ENCODE data around the gene HOXA6.

The HOXA6 gene

DNA sequence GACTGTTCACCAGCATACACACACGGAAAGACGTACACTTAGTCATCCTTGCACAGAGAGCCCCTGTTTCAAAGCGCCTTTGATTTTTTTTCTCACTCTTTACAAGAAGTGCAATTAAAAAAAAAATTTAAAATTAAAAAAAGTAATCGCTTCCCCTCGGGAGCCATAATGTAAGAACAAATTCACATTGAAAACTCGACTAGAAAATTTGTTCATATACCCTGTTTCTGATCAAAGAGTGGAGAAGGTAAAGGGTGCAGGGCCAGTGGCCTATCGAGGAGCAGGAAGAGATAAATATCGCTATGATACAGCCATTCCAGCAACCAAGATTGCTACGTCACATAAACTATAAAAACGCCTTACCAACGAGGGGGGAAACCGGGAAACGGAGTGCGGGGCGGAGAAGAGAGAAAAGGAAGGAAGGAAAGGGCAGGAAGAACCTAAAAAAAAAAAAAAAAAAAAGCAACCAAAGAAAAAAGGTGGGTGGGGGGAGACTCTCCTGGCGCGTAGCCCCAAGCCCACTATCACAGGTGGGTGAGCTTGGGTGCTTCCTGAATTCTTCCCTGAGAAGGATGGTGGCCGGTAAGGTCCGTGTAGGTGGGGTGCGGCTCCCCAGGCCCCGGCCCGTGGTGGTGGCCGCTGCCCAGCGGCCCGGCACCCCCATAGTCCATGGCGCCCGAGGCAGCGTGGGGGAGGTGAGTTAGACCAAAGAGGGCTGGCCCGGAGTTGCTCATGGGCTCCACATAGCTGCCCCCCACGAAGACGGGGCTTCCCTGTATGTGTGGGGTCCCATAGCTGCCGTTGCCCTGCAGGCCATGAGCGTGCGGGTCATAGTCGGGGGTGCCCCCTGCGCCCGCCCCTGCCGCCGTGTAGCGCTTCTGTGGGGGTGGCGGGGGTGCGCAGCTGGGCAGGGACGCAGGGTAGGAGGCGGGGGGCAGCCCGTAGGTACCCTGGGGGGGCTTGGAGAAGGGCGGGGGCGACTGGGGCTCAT is 39.9 kb downstream of the HOXA6 start:
- no peak for DNase-seq

DNA sequence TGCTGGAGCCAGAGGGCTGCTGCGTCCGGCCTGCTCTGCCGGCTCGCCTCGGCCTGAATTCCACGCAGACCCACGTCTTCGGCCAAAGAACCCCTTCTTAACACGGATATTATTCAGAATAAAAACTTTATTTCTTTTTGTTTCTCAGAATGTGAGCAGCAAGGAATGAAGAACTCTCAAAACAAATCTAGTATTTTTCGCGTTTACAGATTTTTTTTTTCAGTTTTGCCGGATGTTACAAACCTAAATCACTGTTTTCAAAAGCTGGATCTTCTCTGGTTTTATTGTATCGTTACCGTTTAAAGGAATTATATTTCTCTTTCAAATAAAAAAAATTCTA is 40.7 kb downstream of the HOXA6 start:
- DNase-seq, result no peak

DNA sequence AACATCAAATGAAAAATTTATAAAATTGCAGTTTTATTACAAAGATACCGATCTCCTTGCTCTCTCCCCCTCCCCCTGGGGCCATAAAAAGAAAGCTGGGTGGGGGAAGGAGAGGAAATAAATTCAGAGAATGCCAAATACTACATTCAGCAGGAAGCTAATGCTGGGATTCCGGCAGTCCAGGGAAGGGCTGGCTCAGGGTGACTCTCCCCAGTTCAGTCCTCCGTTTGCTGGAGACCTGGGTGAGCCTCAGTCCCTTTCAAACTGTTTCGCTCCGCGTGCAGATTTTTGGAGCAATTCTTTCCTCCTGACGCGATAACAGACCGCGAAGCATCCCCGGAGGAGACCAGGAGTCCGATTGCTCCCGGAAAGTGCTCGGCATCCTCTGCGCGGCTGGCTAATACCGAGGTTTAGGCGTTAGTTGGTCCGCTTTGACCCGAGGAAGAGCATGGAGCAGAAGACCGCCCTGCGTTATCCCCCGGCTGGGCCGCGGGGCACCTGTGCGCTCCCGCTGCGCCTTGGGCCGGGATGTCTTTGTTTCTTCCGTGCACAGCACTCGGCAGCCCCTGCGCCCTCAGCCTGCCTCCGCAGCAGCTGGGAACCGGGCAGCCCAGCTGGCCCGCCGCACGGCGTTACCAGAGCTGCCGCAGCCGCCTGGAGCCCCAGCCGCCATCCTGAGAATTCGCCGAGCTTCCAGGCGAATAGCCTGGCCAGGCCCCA is 41.2 kb downstream of the HOXA6 start:
- DNase-seq, result no peak

DNA sequence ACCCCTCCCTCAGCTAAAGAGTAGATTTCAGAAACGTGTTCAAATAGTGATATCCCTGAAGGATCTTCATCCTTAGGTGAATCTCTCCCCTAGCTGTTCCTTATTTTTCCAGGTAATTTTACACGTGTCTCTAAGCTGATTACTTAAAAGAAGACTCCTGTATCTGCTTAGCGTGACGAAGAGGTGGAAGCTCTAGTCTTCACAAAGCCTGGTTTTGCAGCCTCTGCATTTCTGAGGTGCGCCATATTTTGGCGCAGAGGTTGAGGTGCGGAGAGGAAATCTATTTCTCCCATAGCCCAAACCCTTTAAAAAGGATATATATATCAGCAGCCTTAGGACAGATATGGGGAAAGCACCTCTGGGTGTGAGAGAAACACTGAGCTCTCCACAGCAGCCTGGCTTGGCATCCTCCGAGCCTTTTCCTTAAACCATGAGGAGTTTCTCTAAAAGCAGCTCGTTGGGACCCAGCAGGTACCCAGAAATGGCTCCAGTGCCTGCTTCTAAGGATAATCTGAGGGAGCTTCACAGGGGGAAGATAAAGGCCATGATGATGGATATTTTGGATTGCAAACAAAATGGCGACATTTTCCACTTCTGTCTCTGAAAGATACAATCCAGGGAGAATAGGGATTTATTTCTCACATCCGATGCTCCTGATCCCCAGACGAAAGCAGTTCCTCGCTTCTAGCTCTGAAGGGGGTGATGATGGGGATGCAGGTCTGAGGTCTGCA is 42.1 kb downstream of the HOXA6 start:
- DNase-seq, result no peak

DNA sequence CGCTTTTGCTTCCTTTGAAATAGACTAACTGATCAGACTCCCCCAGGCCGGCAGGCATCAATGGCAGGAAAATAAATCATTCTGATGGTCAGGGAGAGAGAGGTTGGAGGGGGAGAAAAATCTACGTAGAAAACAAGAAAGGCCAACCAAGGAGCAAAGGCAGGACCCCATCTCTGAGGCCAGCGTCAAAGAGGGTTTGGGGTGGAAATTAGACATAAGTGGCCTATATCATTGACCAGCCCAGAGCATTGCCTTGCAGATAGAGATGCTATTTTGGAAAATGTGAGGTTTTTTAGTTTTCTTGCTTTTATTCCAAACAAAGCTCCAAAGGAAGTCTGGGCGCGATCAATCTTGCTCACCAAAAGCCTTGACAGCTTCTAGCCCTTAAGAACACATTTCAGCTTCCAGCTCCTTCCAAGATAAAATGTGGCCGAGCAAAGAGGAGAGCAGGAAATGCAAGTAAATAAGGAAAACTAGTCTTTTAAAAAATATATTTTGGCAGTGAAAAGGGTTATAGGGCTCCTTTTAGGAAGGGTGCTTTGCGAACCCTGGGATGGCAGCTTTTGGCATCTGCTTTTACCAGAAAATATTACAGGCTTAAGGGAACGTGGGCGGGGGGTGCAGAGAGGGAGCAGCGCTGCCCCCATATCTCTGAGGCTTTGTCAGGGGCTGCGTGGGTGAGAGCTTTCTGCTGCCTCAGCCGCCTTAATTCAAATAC is 43.1 kb downstream of the HOXA6 start:
- DNase-seq, result no peak

DNA sequence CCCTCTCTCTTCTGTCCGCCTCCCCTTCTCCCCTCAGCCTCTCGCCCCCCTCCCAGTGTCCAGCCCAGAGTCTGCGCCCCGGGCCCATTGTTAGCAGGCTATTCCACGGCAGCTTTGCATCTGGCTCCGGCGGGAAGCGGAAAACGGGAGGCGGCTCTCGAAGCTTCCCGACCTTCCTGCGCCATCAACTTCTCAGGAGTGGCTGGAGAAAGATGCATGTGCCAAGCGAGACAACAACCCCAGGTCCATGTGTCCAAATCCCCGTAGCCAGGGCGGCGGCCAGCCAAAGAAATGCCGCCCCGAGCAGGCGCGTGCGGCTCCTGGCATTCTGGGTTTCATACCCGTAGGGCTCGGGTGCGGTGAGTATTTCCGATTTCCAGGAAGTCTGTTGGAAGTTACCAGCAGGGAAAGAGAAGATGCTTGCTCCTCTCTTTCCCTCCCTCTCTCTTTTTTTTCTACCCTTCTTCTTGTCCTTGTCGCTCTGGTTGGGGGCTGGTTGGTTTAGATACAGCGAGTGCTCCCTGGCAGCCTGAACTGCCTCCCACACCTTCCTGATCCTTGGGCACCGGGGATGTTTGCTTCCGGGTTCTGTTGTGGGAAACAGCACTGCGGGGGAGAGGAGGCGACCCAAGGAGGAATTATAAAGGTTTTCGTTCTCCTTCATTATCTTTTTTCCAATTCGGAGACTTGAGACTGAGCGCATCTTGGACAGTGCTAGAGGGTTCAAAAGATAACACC is 43.9 kb downstream of the HOXA6 start:
- DNase-seq, result no peak

DNA sequence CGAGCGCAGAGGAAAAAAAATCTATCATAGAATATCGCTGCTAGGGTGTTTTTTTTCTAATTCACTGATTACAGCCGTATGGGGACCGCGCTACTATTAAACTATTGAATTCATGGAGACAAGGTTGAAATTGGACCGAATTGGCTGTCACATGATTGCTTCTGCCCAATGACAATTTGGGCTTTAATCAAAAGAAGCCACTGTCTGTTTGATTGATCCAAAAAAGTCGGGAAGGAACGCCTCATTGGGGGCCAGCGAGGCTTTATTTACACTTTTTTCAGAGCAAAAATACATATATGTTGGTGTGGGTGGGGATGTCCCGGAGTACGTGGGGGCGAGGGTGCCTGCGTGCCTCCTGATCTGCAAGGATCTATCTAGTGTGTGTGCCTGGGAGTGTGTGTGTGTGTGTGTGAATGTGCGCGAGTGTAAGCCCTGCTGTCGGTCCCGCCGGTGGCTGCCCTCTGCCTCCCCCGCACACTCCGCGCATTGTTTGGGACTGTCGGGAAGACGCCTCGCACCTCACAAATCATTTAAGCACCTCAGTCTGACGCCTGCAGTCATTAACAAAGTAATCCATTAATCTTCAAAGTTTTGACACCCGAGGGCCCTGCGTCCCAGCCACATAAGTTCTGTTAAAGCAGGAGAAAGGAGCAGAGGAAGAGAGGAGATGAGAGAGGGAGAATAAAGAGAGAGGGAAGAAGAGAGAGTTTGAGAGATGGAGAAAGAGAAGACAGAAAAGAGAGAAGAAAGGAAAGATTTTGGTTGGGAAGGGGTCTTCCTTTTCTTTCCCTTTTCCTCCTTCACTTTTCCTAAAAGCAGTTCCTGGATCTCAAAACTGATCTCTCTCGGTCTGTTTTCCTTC is 44.8 kb downstream of the HOXA6 start, which contains the start of gene HOXA2:
HOXA2 (minus strand) TSS at position 103 of the 862 bp plus-strand sequence. CDS start 183 bp downstream, outside the sequence.
- no peak for DNase-seq

DNA sequence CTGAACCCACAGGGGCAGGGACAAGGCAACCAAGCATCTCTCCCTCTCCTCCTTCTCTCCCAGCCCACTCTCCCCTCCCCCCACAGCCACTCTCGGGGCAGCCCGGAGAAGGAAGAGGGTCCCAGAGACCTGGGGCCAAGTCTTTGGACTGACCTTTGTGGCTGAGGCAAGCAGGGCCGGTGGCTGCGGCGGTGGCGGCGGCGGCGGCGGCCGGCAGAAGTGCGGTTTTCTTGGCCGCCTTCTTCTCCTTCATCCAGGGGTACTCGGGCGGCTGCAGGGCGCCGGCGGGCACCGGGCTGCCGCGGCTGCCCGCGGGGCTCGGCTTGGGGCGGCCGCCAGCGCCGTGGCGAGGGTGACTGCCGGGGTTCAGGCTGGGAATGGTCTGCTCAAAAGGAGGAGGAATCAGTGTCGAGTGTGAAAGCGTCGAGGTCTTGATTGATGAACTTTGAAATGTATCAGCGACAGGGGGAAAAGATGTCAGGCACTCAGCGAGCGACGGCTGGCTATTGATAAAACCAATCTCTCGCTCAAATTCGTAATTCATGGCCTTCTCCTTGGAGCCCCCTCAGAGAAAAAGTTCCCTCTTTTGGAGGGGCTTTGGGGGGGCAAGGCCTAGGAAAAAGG is 45.5 kb downstream of the HOXA6 start:
- no peak for DNase-seq

DNA sequence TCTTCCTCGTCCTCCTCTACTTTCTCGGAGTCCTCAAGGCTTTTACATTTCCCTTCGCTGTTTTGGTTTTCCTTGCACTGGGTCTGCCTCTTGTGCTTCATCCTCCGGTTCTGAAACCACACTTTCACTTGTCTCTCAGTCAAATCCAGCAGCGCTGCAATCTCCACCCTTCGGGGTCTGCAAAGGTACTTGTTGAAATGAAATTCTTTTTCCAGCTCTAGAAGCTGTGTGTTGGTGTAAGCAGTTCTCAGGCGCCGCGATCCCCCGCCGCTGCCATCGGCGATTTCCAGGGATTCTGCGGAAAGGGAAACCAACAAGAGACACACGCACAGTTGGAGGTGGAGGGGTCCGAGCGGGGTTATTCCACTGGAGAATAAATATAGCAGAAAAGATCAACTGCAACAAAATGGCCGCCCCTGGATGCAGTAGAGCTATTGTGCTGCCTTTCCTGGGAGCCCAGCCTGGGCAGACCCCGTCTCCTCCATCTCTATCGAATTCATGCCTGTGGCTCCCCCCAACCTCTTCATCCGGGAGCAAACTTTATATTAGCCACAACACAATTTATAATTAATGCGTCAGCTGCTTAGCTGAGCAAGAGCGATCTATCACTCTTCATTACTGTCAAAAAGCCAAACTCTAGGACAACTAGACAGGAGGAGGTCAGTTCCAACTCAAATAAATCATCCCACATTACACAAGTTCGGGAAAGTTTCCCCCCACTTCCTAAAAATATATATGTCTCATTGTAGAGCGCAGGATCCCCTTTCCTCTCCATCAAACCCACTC is 46.2 kb downstream of the HOXA6 start:
- no peak for DNase-seq

DNA sequence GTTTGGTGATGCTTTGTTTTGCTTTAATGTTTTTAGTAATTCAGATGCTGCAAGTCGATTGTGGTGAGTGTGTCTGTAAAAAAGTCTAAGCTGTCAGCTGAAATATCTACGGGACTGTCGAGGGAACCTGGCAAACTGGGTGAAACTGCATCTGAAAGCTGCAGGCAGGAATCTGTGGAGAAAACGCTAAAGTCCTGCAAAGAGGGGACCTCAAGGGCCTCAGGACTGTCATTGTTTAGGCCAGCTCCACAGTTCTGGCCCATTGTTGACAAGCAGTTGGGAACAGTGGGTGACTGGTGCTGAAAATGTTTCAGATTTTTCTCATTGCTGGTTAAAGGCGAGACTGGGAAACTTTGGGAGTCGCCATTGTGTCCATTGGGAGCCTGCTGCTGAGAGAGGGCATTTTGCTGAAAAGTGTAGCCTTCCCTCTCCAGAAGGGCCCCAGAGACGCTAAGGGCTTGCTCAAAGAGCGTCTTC is 46.8 kb downstream of the HOXA6 start:
- no peak for DNase-seq

DNA sequence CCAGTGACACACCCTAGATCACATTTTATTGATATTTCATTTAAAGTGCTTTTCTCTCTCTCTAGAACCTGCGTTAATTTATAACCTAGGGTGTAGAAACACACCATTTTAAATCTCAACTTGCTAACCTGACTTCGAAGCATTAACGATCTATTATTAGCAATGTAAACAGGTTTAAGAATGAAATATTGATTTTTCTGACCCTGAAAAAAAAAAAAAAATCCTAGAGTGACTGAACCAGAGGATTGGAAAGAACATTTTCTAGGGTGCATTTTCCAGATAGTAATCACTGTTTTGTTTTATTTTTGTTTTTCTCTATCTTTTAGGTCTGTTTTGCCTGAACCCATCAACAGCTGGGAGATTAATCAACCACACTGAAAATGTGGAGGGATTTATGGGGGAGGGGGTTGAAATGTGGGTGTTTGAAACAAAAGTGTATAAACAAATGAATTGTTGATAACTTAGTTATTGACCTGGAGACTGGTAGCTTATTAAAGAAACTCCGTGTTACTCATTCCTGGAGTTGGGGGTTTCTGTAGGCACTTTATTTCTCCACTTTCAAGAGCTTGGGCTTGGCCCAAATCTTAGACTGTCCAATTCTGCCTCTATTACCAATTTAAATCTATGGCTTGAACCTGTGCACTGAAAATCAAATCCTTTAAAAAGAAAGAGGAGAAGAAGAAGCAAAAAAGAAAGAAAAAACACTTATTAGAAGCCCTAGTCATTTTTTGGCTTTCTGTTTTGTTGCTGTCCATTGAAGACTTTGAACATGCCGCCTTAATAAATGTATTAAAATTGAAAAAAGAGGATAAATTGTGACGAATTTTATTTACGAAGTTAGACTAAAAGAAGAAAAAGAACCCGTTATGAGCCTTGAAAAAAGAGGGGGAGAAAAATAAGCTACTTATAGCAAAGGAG is 47.9 kb downstream of the HOXA6 start:
- DNase-seq, result no peak

DNA sequence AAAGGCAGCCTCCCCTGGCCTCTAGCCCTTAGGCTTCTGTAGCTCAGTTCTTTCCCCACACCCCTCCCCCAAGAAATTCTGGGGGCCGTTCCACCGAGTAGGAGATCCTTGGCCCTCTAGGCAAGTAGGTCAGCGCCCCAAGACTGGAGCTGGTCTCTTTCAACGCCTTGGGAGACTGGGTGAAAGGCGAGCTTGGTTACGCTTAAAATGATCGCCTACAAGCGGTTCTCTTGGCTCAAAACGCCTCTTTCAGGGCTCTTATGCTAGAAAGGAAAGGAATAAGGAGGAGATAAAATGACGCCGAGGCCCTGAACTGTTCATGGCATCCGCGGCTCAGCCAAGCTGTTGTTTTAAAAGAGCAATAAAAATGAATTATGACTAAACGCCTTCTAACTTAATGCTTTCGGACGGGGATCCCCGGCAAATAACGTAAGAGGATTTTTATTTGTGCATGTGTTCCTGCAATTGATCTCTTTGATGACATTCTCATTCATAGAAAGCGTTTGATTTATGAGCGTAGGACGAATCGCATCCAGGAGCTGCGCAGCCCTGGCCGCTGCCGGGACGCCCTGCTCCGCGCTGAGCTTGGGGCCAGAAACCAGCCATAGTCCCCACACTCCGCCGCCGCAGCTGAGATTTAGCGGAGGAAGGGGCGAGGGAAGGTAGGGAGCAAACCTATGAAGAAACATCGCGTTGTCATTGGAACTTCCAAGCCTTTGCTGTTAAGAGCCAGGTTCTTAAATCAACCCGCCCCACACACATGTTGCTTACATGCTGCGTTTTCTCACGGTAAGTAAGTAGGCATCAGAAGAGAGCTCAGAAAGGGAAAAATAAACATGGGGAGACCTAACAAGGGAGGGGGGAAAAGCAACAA is 48.8 kb downstream of the HOXA6 start:
- no peak for DNase-seq

DNA sequence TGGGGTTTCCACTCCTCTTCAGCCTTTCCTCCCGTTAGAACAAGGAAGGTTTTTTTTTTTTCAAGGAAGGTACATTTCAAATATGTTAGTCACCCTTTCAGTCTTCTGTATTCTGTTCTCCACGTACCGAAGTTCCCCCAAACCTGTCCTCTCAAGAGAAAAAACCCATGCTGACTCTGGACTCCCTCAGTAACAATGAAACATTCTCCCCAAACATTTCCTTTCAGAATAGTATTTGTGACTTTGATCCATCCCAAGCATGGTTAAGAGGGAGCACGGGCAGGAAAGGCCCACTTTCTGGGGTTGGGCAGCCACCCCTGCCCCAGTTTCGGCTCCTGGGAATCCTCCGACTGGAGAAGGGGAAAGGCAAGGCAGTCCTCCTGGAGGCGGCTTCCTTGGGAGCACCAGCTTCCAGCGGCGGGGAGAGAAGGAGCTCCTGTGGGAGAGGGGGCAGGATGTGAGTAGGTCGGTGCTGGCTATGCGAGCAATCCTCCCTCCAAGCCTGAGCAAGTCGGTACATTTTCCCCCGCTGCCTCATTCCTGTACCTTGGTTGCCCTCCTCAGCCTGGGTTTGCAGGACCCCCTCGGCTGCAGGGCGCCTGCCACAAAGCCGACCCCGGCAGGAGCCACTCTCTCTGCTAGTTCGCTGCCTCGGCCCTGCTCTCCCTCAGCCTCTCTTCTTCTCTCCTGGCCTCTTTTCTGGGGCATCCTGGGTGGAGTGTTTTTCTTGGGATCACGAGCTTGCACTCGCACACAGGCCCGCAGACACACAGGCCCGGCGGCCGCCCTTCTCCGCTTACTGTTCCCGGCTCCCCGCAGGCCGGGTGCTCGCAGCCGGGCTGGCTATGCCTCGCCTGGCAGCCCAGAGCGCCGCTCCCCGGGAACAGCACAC is 49.6 kb downstream of the HOXA6 start:
- no peak for DNase-seq

DNA sequence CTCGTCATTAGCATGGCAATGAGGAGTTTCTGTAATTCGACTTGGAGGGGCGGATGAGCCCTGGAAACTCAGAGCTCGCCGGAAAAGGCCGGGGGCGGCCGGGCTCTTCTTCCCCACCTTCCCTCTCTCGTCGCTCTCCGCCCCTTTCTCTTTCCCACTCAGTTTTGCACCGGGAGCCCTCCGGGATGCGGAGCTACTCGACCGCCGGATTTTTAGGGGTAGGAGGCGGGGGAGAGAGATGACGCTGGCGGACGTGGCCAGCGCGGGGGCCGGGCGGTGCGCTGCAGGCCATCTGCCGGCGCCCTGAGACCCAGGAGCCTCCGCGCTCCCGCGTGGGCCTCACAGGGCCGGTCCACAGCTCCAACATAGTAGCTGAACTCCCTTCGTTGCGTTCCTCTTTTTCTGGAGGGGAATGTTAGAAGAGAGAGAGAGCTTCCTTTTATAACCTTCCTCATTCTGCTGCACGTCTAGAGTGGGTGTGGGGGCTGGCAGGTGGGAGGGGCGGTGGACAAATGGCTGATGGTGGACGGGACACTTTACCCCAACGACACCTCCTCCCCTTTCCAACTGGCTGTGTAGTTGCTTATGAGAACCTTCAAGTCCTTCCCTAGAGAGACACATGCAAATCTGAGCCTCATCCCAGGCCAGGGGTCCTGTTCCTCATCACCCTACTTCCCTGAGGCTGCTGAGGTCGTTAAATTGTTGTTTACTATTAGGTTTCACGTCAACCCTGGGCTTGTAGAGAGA is 50.6 kb downstream of the HOXA6 start:
- no peak for DNase-seq

Measured in stimulated activated CD4-positive, alpha-beta T cell treated with anti-CD3 and anti-CD28 coated beads, Interleukin-12 subunit alpha, Interleukin-12 subunit beta, amount 100 ng/mL, for 4 hours (primary cell).